ENCODE data around the gene MRPL9. TPM values are rescaled to one million over a fixed set of nuclear protein-coding genes. Genes with fewer than 3 reads are reported as not detected.

The MRPL9 gene
- total and polyA plus RNA-seq, 10 donors = 55.4 to 92.6 (median 68.6) TPM

GRCh38 chr1:151807766-151808165 is 44.5 kb upstream of the MRPL9 start:
- 32 to 67% (median 45%) methylated on average over 1 of the region's 1 CpG for whole genome bisulfite sequencing, 5 donors
- Histone ChIP-seq H3K4me1 (no peaks in the 10 kb centered on the region), H3K27me3 (replicated peaks in 1 of 7) (no peaks in the 10 kb centered on the region), H3K36me3 (no peaks in the 10 kb centered on the region), H3K27ac (no peak overlapping the region), H3K4me3 (no peak overlapping the region), H3K9me3 (no peaks in the 10 kb centered on the region)
- DNase-seq = no peak
- no peak for TF ChIP-seq POLR2A (IDR thresholded peaks at IDR 0.05)
- TF ChIP-seq POLR2AphosphoS5 (IDR thresholded peaks at IDR 0.05) = no peak
- TF ChIP-seq CTCF (IDR thresholded peaks at IDR 0.05 in 8 of 11, conservative IDR thresholded peaks at IDR 0.05 in 3 of 11) = no peak
- intact Hi-C loops (cut with DNase I; ENCODE audit: low total_unique reads) = no loop called here

- TF ChIP-seq POLR2A (IDR thresholded peaks at IDR 0.05) = no peak
- TF ChIP-seq CTCF (IDR thresholded peaks at IDR 0.05 in 8 of 11, conservative IDR thresholded peaks at IDR 0.05 in 3 of 11) = no peak
- TF ChIP-seq POLR2AphosphoS5 (IDR thresholded peaks at IDR 0.05) = no peak
- intact Hi-C loops (cut with DNase I; ENCODE audit: low total_unique reads) = no loop called here
- DNase-seq = no peak
- H3K4me1 ChIP-seq = no peaks in the 10 kb centered on the region
- WGBS, 5 donors = 79 to 90% (median 87%) methylated on average over 5 of the region's 5 CpGs
- H3K36me3 ChIP-seq = no peaks in the 10 kb centered on the region
- no peaks in the 10 kb centered on the region for H3K9me3 ChIP-seq
- no peak overlapping the region for H3K27ac ChIP-seq
- H3K4me3 ChIP-seq = no peak overlapping the region
- H3K27me3 ChIP-seq (replicated peaks in 1 of 7) = peaks cover 0 to 3% (median 0%) of the 10 kb centered on the region in 7 donors
Measured at GRCh38 chr1:151807131-151807530, 43.8 kb upstream of the MRPL9 start.

- Histone ChIP-seq H3K4me3 (no peak overlapping the region), H3K27ac (no peak overlapping the region), H3K4me1 (no peaks in the 10 kb centered on the region), H3K9me3 (no peaks in the 10 kb centered on the region), H3K27me3 (replicated peaks in 1 of 7) (peaks cover 0 to 13% (median 0%) of the 10 kb centered on the region in 7 donors), H3K36me3 (no peaks in the 10 kb centered on the region)
- no peak for DNase-seq
- intact Hi-C loops (cut with DNase I; ENCODE audit: low total_unique reads) = no loop called here
- no peak for TF ChIP-seq POLR2A (IDR thresholded peaks at IDR 0.05)
- 67 to 93% (median 84%) methylated on average over 5 to 7 of the region's 7 CpGs for WGBS, 5 donors
Measured at GRCh38 chr1:151806170-151806569, 42.9 kb upstream of the MRPL9 start.

- no peak for TF ChIP-seq POLR2AphosphoS5 (IDR thresholded peaks at IDR 0.05)
- TF ChIP-seq CTCF (IDR thresholded peaks at IDR 0.05 in 8 of 11, conservative IDR thresholded peaks at IDR 0.05 in 3 of 11) = no peak
- TF ChIP-seq POLR2A (IDR thresholded peaks at IDR 0.05) = no peak
- Histone ChIP-seq H3K27me3 (replicated peaks in 1 of 7) (peaks cover 0 to 22% (median 0%) of the 10 kb centered on the region in 7 donors), H3K4me3 (no peak within 1 kb of the TSS), H3K4me1 (peaks cover 0 to 6% (median 0%) of the 10 kb centered on the region in 6 donors), H3K27ac (no peak within 1 kb of the TSS), H3K36me3 (no peaks in the 10 kb centered on the region), H3K9me3 (no peaks in the 10 kb centered on the region)
- 71 to 86% (median 76%) methylated on average over 10 to 12 of the region's 12 CpGs for WGBS, 5 donors
- DNase-seq = no peak
- intact Hi-C loops (cut with DNase I; ENCODE audit: low total_unique reads) = no loop called here
Measured at GRCh38 chr1:151805066-151805820, 41.9 kb upstream of the MRPL9 start, which contains the start of gene LINGO4. Gene LINGO4, minus strand, starts transcription at chr1:151805419. Its CDS starts 2,715 bp downstream, at chr1:151802704.
